AG09309 (cell line): Measurements from ENCODE around the gene GPR142.

Experiments
- DNase-seq: peaks from one replicate; pipeline ENCODE4 v3.0.0-alpha.2; 2010; ENCODE audit warnings: low read depth
- H3K4me3 ChIP-seq: 2 replicates; pipeline ENCODE4 v1.5.1; 2011; ENCODE audit warnings: mild to moderate bottlenecking, low read depth, low read length, moderate library complexity; ENCODE audit not compliant: control insufficient read depth
- TF ChIP-seq, protein P1 (sequence below): IDR thresholded peaks from 2 replicates; pipeline ENCODE4 v1.5.1; 2011; ENCODE audit warnings: mild to moderate bottlenecking, low read depth, low read length, inconsistent platforms; ENCODE audit not compliant: insufficient read depth, control insufficient read depth; ENCODE audit errors: missing control alignments

The GPR142 gene, protein sequence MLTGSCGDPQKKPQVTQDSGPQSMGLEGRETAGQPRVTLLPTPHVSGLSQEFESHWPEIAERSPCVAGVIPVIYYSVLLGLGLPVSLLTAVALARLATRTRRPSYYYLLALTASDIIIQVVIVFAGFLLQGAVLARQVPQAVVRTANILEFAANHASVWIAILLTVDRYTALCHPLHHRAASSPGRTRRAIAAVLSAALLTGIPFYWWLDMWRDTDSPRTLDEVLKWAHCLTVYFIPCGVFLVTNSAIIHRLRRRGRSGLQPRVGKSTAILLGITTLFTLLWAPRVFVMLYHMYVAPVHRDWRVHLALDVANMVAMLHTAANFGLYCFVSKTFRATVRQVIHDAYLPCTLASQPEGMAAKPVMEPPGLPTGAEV

DNA sequence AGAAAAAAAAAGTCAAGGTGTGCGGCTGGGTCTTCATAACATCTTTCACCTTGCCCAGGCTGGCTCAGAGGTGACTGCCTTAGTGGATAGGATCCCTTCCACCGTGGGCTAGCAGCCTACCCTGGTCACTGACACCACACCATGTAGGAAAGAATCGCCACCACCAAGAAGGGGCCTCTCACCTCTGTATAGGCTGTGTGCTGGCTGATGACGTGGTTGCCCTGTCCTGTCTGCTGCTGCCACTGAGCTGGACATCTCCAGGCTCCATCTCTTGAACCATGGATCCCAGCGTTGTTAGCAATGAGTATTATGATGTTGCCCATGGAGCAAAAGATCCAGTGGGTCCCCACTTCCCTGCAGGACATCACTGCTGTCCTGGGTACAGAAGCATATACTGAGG is at the start of gene GPR142:
GPR142 (plus strand) TSS at position 301 of the 400 bp plus-strand sequence. CDS start 2,035 bp downstream, outside the sequence.
- TF ChIP-seq, protein P1, sequence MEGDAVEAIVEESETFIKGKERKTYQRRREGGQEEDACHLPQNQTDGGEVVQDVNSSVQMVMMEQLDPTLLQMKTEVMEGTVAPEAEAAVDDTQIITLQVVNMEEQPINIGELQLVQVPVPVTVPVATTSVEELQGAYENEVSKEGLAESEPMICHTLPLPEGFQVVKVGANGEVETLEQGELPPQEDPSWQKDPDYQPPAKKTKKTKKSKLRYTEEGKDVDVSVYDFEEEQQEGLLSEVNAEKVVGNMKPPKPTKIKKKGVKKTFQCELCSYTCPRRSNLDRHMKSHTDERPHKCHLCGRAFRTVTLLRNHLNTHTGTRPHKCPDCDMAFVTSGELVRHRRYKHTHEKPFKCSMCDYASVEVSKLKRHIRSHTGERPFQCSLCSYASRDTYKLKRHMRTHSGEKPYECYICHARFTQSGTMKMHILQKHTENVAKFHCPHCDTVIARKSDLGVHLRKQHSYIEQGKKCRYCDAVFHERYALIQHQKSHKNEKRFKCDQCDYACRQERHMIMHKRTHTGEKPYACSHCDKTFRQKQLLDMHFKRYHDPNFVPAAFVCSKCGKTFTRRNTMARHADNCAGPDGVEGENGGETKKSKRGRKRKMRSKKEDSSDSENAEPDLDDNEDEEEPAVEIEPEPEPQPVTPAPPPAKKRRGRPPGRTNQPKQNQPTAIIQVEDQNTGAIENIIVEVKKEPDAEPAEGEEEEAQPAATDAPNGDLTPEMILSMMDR = no peak
- no peak within 1 kb of the TSS for H3K4me3 ChIP-seq
- no peak for DNase-seq

DNA sequence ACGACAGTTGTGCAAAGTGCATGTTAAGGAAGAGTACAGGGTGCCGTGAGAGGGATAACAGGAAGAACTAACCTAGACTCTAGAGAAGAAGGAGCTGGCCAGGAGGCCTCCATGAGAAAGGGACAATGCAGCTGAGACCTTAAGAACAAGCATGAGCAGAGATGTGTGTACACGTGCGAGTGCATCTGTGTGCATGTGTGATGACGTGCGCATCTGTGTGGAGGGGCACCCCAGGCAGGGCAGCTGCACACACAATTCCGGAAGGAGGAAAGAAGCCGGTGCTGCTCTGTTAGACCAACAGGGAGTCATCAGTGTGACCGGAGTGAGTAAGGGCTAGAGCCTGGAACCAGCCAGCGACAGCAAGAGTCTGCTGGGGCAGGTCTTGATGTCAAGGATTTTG is 48.9 kb upstream of the GPR142 start:
- TF ChIP-seq, protein P1 = no peak
- DNase-seq = no peak
- H3K4me3 ChIP-seq = no peak overlapping the region

DNA sequence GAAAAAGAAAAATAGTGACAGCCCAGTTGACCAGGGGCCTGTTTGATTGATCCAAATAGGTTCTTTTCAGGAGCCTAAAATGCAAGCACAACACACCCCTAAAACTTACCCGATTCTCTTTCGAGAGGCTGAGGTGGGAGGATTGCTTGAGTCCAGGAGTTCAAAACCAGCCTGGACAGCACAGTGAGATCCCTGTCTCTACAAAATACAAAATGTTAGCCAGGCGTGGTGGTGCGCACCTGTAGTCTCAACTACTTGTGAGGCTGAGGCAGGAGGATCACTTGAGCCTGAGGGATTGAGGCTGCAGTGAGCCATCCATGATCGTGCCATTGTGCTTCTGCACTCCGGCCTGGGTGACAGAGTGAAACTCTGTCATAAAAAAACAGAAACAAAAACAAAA is 42.8 kb upstream of the GPR142 start:
- TF ChIP-seq, protein P1 = no peak
- no peak for DNase-seq
- H3K4me3 ChIP-seq = no peak overlapping the region

DNA sequence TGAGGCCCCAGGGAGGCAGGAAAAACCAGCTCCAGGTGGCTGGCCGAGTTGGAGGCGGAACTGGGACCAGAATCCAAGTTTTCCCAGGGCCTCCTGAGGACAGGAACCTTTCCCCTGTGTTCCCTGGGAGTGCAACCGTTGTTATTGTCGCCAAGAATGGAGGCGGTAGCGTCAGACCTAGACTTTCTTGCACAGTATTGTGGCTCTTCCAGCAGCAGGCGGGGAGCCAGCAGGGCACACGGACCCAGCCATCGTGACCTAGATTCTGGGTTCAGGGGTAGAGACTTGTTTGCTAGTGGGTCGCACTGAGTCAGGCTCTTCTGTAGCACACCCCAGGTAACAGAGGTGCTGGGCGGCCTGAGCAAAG is 41.9 kb upstream of the GPR142 start:
- H3K4me3 ChIP-seq = no peak overlapping the region
- TF ChIP-seq, protein P1 = no peak
- no peak for DNase-seq

DNA sequence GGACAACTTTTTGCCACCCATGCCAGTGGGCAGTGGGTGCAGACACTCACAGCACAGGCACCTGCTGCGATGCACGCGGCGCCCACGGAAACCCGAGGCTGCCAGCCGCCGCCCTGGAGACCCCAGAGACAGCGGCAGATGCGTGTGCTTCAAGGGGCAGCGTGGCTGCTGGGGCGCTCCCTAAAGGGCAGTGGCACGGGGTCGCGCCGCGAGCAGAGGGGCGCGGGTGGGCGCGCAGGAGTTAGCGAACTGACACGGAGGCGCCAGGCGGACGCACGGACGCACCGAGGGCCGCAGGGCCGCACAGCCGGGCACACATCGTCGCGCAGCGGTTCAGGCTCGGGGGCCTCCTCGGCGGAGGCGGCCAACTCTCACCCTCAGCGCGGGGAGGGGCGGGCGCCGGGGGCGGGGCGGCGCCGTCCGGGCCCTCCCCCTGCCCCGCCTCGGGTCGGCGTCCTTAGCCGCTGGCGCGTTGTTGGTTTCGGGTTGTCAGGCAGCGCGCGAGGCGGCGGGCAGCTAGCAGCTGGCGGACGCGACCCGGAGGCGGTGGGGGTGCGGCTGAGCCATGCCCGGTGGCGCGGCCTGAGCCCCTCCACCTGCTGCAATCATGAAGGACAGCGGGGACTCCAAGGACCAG is 41.4 kb upstream of the GPR142 start, which contains the start of gene KIF19:
KIF19 (plus strand) TSS at position 484 of the 637 bp plus-strand sequence; CDS start at position 608, 124 bp downstream.
- H3K4me3 ChIP-seq = no peak within 1 kb of the TSS
- DNase-seq = no peak
- TF ChIP-seq, protein P1 = no peak

DNA sequence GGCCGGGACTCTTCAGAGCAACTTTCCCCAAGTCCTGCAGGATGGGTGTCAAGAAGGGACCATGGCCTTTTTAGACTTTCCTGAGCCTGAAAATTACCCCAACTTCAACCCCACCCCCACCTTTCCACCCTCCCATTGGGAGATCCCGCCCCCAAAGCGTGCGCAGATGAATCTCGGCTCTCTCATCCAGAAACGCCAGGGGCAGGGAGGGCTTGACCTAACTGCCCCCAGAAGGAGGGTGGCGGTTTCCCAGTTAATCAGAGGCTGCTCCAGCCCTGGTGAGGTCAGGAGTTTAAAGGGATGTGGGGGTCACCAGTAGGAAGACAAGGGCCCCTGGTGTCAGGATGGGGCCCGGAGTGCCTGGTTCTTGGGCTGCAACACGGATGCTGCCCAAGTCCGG is 40.8 kb upstream of the GPR142 start:
- H3K4me3 ChIP-seq = no peak overlapping the region
- DNase-seq = no peak
- TF ChIP-seq, protein P1 = no peak
